ENCODE results near the gene CCT6A.
"Not testable (repeated sequence)": the region's sequence is repeated elsewhere in the genome, so short reads cannot be mapped to it uniquely, and the experiment has no call there.

The CCT6A gene

GRCh38 chr7:56098187-56099008, 46.8 kb downstream of the CCT6A start:
- not testable (repeated sequence) for H4K8ac ChIP-seq (ENCODE audit: low read depth, low read length); H2BK5ac ChIP-seq (ENCODE audit: low read depth, low read length, poor library complexity); H3K27ac ChIP-seq (ENCODE audit: low read depth, low read length); H3K79me1 ChIP-seq (ENCODE audit: low read length); H3K18ac ChIP-seq (ENCODE audit: low read length); H2BK12ac ChIP-seq (ENCODE audit: low read length); DNase-seq; H3K4me1 ChIP-seq (ENCODE audit: control insufficient read depth in 1 of 2, insufficient read depth in 2 of 2, low read length in 2 of 2); H3K4me2 ChIP-seq (ENCODE audit: low read length); H3K9me3 ChIP-seq (ENCODE audit: insufficient read depth, low read depth, low read length); H3K4me3 ChIP-seq (ENCODE audit: low read depth, low read length); H4K91ac ChIP-seq (ENCODE audit: low read depth, low read length); H3K23ac ChIP-seq (ENCODE audit: low read length); H3K79me2 ChIP-seq (ENCODE audit: control insufficient read depth, insufficient read depth, low read length, poor library complexity); H3K14ac ChIP-seq (ENCODE audit: low read length); H3K9ac ChIP-seq (ENCODE audit: low read length); H3K4ac ChIP-seq (ENCODE audit: low read depth, low read length); H2AFZ ChIP-seq (ENCODE audit: insufficient read depth, low read length, poor library complexity); H3K27me3 ChIP-seq (ENCODE audit: insufficient read depth, low read length); H2AK5ac ChIP-seq (ENCODE audit: low read length); H2BK120ac ChIP-seq (ENCODE audit: insufficient read depth, low read length, poor library complexity); H4K12ac ChIP-seq (ENCODE audit: low read depth, low read length)
- H3K36me3 ChIP-seq (ENCODE audit: control insufficient read depth in 1 of 2, insufficient read depth in 2 of 2, low read length in 2 of 2) = peaks cover 4 to 12% of the 10 kb centered on the region in 2 experiments
- WGBS (ENCODE audit: extremely low coverage, insufficient coverage, insufficient read length) = no CpG with 5 or more reads among the region's 8 CpGs

- Histone ChIP-seq H2BK120ac (ENCODE audit: insufficient read depth, low read length, poor library complexity) (no peak overlapping the region), H3K14ac (ENCODE audit: low read length) (no peak overlapping the region), H4K12ac (ENCODE audit: low read depth, low read length) (no peak overlapping the region), H3K36me3 (ENCODE audit: control insufficient read depth in 1 of 2, insufficient read depth in 2 of 2, low read length in 2 of 2) (peaks cover 7 to 16% of the 10 kb centered on the region in 2 experiments), H3K18ac (ENCODE audit: low read length) (no peak overlapping the region), H3K27ac (ENCODE audit: low read depth, low read length) (no peak overlapping the region), H2BK12ac (ENCODE audit: low read length) (no peak overlapping the region), H3K4me3 (ENCODE audit: low read depth, low read length) (no peak overlapping the region), H3K79me2 (ENCODE audit: control insufficient read depth, insufficient read depth, low read length, poor library complexity) (no peaks in the 10 kb centered on the region), H2AK5ac (ENCODE audit: low read length) (no peak overlapping the region), H3K9ac (ENCODE audit: low read length) (no peak overlapping the region), H3K79me1 (ENCODE audit: low read length) (no peaks in the 10 kb centered on the region), H3K9me3 (ENCODE audit: insufficient read depth, low read depth, low read length) (no peaks in the 10 kb centered on the region), H4K91ac (ENCODE audit: low read depth, low read length) (no peak overlapping the region), H3K4me1 (ENCODE audit: control insufficient read depth in 1 of 2, insufficient read depth in 2 of 2, low read length in 2 of 2) (no peaks in the 10 kb centered on the region), H4K8ac (ENCODE audit: low read depth, low read length) (no peak overlapping the region), H2BK5ac (ENCODE audit: low read depth, low read length, poor library complexity) (no peak overlapping the region), H3K4me2 (ENCODE audit: low read length) (no peak overlapping the region), H3K23ac (ENCODE audit: low read length) (no peak overlapping the region), H2AFZ (ENCODE audit: insufficient read depth, low read length, poor library complexity) (no peak overlapping the region), H3K4ac (ENCODE audit: low read depth, low read length) (no peak overlapping the region), H3K27me3 (ENCODE audit: insufficient read depth, low read length) (no peaks in the 10 kb centered on the region)
- no peak for DNase-seq
- no CpG with 5 or more reads among the region's 3 CpGs for WGBS (ENCODE audit: extremely low coverage, insufficient coverage, insufficient read length)
Measured at GRCh38 chr7:56099653-56100052, 48.1 kb downstream of the CCT6A start.

GRCh38 chr7:56104138-56104537, 52.6 kb downstream of the CCT6A start:
- H3K4ac ChIP-seq (ENCODE audit: low read depth, low read length); H2AK5ac ChIP-seq (ENCODE audit: low read length); H3K9me3 ChIP-seq (ENCODE audit: insufficient read depth, low read depth, low read length); H2BK5ac ChIP-seq (ENCODE audit: low read depth, low read length, poor library complexity); H3K79me2 ChIP-seq (ENCODE audit: control insufficient read depth, insufficient read depth, low read length, poor library complexity); H2AFZ ChIP-seq (ENCODE audit: insufficient read depth, low read length, poor library complexity); H3K27ac ChIP-seq (ENCODE audit: low read depth, low read length); H3K27me3 ChIP-seq (ENCODE audit: insufficient read depth, low read length); H3K4me3 ChIP-seq (ENCODE audit: low read depth, low read length); H3K4me2 ChIP-seq (ENCODE audit: low read length); H4K12ac ChIP-seq (ENCODE audit: low read depth, low read length); H3K9ac ChIP-seq (ENCODE audit: low read length); H2BK120ac ChIP-seq (ENCODE audit: insufficient read depth, low read length, poor library complexity); H4K91ac ChIP-seq (ENCODE audit: low read depth, low read length); H3K23ac ChIP-seq (ENCODE audit: low read length); DNase-seq; H3K79me1 ChIP-seq (ENCODE audit: low read length); H3K14ac ChIP-seq (ENCODE audit: low read length); H4K8ac ChIP-seq (ENCODE audit: low read depth, low read length); H3K4me1 ChIP-seq (ENCODE audit: control insufficient read depth in 1 of 2, insufficient read depth in 2 of 2, low read length in 2 of 2); H2BK12ac ChIP-seq (ENCODE audit: low read length); H3K18ac ChIP-seq (ENCODE audit: low read length): not testable (repeated sequence)
- H3K36me3 ChIP-seq (ENCODE audit: control insufficient read depth in 1 of 2, insufficient read depth in 2 of 2, low read length in 2 of 2) = peaks cover 7 to 16% of the 10 kb centered on the region in 2 experiments
- WGBS (ENCODE audit: extremely low coverage, insufficient coverage, insufficient read length) = no CpG with 5 or more reads among the region's 9 CpGs

GRCh38 chr7:56105508-56105907, 53.9 kb downstream of the CCT6A start:
- Histone ChIP-seq H2AFZ (ENCODE audit: insufficient read depth, low read length, poor library complexity) (no peak overlapping the region), H3K4ac (ENCODE audit: low read depth, low read length) (no peak overlapping the region), H2AK5ac (ENCODE audit: low read length) (no peak overlapping the region), H2BK120ac (ENCODE audit: insufficient read depth, low read length, poor library complexity) (no peak overlapping the region), H3K9me3 (ENCODE audit: insufficient read depth, low read depth, low read length) (peaks cover 3% of the 10 kb centered on the region), H3K23ac (ENCODE audit: low read length) (no peak overlapping the region), H4K12ac (ENCODE audit: low read depth, low read length) (no peak overlapping the region), H2BK5ac (ENCODE audit: low read depth, low read length, poor library complexity) (no peak overlapping the region), H3K79me2 (ENCODE audit: control insufficient read depth, insufficient read depth, low read length, poor library complexity) (no peaks in the 10 kb centered on the region), H3K27ac (ENCODE audit: low read depth, low read length) (no peak overlapping the region), H3K14ac (ENCODE audit: low read length) (no peak overlapping the region), H3K9ac (ENCODE audit: low read length) (no peak overlapping the region), H3K27me3 (ENCODE audit: insufficient read depth, low read length) (no peaks in the 10 kb centered on the region), H3K4me2 (ENCODE audit: low read length) (peak overlapping the region; percentile 78), H3K4me1 (ENCODE audit: control insufficient read depth in 1 of 2, insufficient read depth in 2 of 2, low read length in 2 of 2) (no peaks in the 10 kb centered on the region), H3K79me1 (ENCODE audit: low read length) (no peaks in the 10 kb centered on the region), H3K36me3 (ENCODE audit: control insufficient read depth in 1 of 2, insufficient read depth in 2 of 2, low read length in 2 of 2) (peaks cover 7 to 9% of the 10 kb centered on the region in 2 experiments), H2BK12ac (ENCODE audit: low read length) (no peak overlapping the region), H4K91ac (ENCODE audit: low read depth, low read length) (no peak overlapping the region), H3K18ac (ENCODE audit: low read length) (no peak overlapping the region), H4K8ac (ENCODE audit: low read depth, low read length) (no peak overlapping the region), H3K4me3 (ENCODE audit: low read depth, low read length) (peak overlapping the region; percentile 50)
- DNase-seq = peak; percentile 46 to 77
- no CpG with 5 or more reads among the region's 6 CpGs for WGBS (ENCODE audit: extremely low coverage, insufficient coverage, insufficient read length)
